Hepatocyte (in vitro differentiated cells): ENCODE results near the gene TUBB3. TPM values are rescaled to one million over a fixed set of nuclear protein-coding genes. Genes with fewer than 3 reads are reported as not detected.
"Not testable (repeated sequence)": the region's sequence is repeated elsewhere in the genome, so short reads cannot be mapped to it uniquely, and the experiment has no call there.

ENCODE experiments used
- DNase-seq: peaks from one replicate; pipeline ENCODE4 v3.0.0-alpha.2; 2016; ENCODE audit warnings: low spot score
- H2AFZ ChIP-seq: fragments of 200-600 bp; sonication (generic); 2 replicates; pipeline ENCODE4 v1.6.0; 2016; ENCODE audit warnings: antibody characterized with exemption, mild to moderate bottlenecking
- H3K27ac ChIP-seq: fragments of 200-600 bp; sonication (generic); 2 replicates; pipeline ENCODE4 v1.5.1; 2016; ENCODE audit warnings: mild to moderate bottlenecking
- H3K27me3 ChIP-seq: fragments of 200-600 bp; sonication (generic); 2 replicates; pipeline ENCODE4 v1.6.1; 2016
- H3K36me3 ChIP-seq: fragments of 200-600 bp; sonication (generic); replicated peaks from 2 replicates; pipeline ENCODE4 v1.5.1; 2016; ENCODE audit warnings: low read depth; ENCODE audit not compliant: insufficient read depth
- H3K4me1 ChIP-seq: fragments of 200-600 bp; sonication (generic); 2 replicates; pipeline ENCODE4 v1.5.1; 2016; ENCODE audit warnings: mild to moderate bottlenecking, moderate library complexity; ENCODE audit not compliant: insufficient read depth
- H3K4me2 ChIP-seq: fragments of 200-600 bp; sonication (generic); 2 replicates; pipeline ENCODE4 v1.6.0; 2016
- H3K4me3 ChIP-seq: fragments of 200-600 bp; sonication (generic); 2 replicates; pipeline ENCODE4 v1.5.1; 2016; ENCODE audit warnings: mild to moderate bottlenecking
- H3K79me2 ChIP-seq: fragments of 200-600 bp; sonication (generic); 2 replicates; pipeline ENCODE4 v1.6.0; 2017; ENCODE audit warnings: mild to moderate bottlenecking
- H3K9me2 ChIP-seq: fragments of 200-600 bp; sonication (generic); replicated peaks from 2 replicates; pipeline ENCODE4 v1.6.0; 2017; ENCODE audit warnings: mild to moderate bottlenecking; ENCODE audit not compliant: insufficient read depth
- H3K9me3 ChIP-seq: fragments of 200-600 bp; sonication (generic); 2 replicates; pipeline ENCODE4 v1.5.1; 2016; ENCODE audit warnings: low read depth, mild to moderate bottlenecking
- H4K20me1 ChIP-seq: fragments of 200-600 bp; sonication (generic); 2 replicates; pipeline ENCODE4 v1.6.0; 2016; ENCODE audit warnings: mild to moderate bottlenecking; ENCODE audit not compliant: insufficient read depth, poor library complexity, severe bottlenecking
- EZH2 ChIP-seq: fragments of 200-600 bp; sonication (generic); IDR thresholded peaks from 2 replicates; pipeline ENCODE4 v1.6.1; 2016; ENCODE audit warnings: antibody characterized with exemption, mild to moderate bottlenecking, borderline replicate concordance
- EZH2phosphoT487 ChIP-seq: fragments of 200-600 bp; sonication (generic); IDR thresholded peaks from one replicate; pipeline ENCODE4 v1.6.1; 2018; ENCODE audit warnings: antibody characterized with exemption, mild to moderate bottlenecking, low read depth, moderate library complexity; ENCODE audit not compliant: unreplicated experiment, severe bottlenecking
- WGBS: methylation state at CpG from one replicate; pipeline ENCODE4 v1.1.6; 2016; ENCODE audit warnings: low lambda C conversion rate; ENCODE audit errors: missing lambda C conversion rate; 5-methylcytosine and 5-hydroxymethylcytosine counted together
- polyA plus RNA-seq: library from polyadenylated mRNA; unstranded; fragments of >200 nt; fragmentation: Nextera tagmentation; extraction: Ambion mirVana; gene quantifications from 2 replicates; pipeline ENCODE4 v1.2.1, GENCODE V29; 2016
- total RNA-seq: library from RNA; depleted of rRNA; stranded (reverse); fragments of >200 nt; gene quantifications from 2 replicates; pipeline ENCODE4 v1.2.3, GENCODE V29; 2014
- TF ChIP-seq, protein P1 (sequence below): fragments of 200-600 bp; sonication (generic); IDR thresholded peaks from 2 replicates; pipeline ENCODE4 v1.5.1; 2016; ENCODE audit warnings: antibody characterized with exemption, mild to moderate bottlenecking; ENCODE audit not compliant: poor library complexity

The TUBB3 gene
- total and polyA plus RNA-seq, 2 experiments from 2014 or later, result 69.3 to 87.2 TPM

GRCh38 chr16:89966756-89967155 lies 43.6 kb downstream of the TUBB3 start:
- Histone ChIP-seq H3K9me3 (peaks cover 10% of the 10 kb centered on the region), H3K36me3 (no peaks in the 10 kb centered on the region), H3K4me1 (peaks cover 5% of the 10 kb centered on the region), H2AFZ (no peak overlapping the region), H3K79me2 (peaks cover 10% of the 10 kb centered on the region), H3K4me2 (no peak overlapping the region), H3K9me2 (no peaks in the 10 kb centered on the region), H3K27me3 (no peaks in the 10 kb centered on the region), H3K4me3 (no peak overlapping the region), H3K27ac (no peak overlapping the region), H4K20me1 (no peaks in the 10 kb centered on the region)
- WGBS, result 90% methylated on average over 9 of the region's 9 CpGs
- TF ChIP-seq EZH2phosphoT487, result no peak
- TF ChIP-seq EZH2, result no peak
- TF ChIP-seq, protein P1, sequence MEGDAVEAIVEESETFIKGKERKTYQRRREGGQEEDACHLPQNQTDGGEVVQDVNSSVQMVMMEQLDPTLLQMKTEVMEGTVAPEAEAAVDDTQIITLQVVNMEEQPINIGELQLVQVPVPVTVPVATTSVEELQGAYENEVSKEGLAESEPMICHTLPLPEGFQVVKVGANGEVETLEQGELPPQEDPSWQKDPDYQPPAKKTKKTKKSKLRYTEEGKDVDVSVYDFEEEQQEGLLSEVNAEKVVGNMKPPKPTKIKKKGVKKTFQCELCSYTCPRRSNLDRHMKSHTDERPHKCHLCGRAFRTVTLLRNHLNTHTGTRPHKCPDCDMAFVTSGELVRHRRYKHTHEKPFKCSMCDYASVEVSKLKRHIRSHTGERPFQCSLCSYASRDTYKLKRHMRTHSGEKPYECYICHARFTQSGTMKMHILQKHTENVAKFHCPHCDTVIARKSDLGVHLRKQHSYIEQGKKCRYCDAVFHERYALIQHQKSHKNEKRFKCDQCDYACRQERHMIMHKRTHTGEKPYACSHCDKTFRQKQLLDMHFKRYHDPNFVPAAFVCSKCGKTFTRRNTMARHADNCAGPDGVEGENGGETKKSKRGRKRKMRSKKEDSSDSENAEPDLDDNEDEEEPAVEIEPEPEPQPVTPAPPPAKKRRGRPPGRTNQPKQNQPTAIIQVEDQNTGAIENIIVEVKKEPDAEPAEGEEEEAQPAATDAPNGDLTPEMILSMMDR, result no peak
- no peak for DNase-seq

DNA sequence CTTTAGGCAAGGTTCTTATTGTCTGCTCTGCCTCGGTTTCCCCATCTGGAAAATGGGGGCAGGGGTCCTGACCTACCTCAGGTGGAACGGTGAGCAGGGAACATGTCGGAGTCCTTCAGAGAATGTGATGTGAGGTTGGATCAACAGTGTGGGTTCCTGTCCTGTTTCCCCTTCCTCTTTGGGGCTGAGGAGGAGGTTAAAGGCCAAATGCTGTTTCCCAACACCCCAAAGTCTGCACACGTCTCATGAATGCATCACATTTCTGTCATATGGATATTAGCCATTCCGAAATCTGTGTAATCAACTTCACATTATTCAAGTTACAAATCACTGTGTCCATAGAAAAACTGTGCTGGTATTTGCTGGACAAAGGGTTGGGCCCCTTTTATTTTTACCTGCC lies 44.3 kb downstream of the TUBB3 start:
- H3K79me2 ChIP-seq, result peaks cover 14% of the 10 kb centered on the region
- 97% methylated on average over 5 of the region's 5 CpGs for WGBS
- not testable (repeated sequence) for H3K9me2 ChIP-seq, H3K4me3 ChIP-seq, H3K27ac ChIP-seq, H2AFZ ChIP-seq, H3K4me2 ChIP-seq, H3K36me3 ChIP-seq, H4K20me1 ChIP-seq, DNase-seq, H3K4me1 ChIP-seq, H3K27me3 ChIP-seq
- peaks cover 11% of the 10 kb centered on the region for H3K9me3 ChIP-seq

GRCh38 chr16:89968074-89968473 lies 44.9 kb downstream of the TUBB3 start:
- not testable (repeated sequence) for H3K36me3 ChIP-seq, H2AFZ ChIP-seq, H3K4me2 ChIP-seq, H3K4me3 ChIP-seq, DNase-seq, H4K20me1 ChIP-seq, H3K9me2 ChIP-seq, H3K27ac ChIP-seq, H3K27me3 ChIP-seq, H3K4me1 ChIP-seq
- WGBS, result 97% methylated on average over 11 of the region's 11 CpGs
- Histone ChIP-seq H3K79me2 (peaks cover 18% of the 10 kb centered on the region), H3K9me3 (peaks cover 11% of the 10 kb centered on the region)

DNA sequence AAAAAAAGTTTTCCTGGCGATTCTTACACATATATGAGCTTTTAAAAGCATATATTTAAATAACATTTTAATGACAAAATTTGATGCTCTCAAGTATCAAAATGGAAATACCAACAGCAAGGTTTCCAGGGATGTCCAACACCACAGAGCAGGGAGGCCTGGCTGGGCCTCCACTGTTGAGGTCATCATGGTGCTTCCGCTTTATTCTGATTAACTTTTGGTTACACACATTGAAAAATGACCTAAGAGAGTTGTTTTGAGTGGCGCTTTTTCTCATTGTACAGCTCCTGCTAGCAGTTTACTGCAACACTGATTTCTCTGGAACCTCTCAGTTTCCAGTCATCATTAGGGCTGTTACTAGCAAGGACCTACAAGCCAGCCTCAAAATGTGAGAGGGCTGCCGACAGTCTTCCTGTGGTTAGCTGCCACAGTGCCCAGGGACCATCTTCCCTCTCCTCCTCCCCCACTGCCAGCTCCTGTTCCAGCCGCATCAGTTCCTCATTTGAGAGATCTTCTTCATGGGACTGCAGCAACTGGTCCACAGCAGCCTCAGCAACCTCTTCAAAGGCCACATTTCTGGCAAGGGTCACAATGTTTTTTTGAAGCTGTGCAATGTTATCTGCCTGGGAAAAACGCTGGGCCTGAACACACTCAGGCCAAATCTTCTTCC lies 46.7 kb downstream of the TUBB3 start:
- DNase-seq, result no peak
- Histone ChIP-seq H3K4me3 (no peak overlapping the region), H2AFZ (no peak overlapping the region), H3K36me3 (no peaks in the 10 kb centered on the region), H4K20me1 (no peaks in the 10 kb centered on the region), H3K27ac (no peak overlapping the region), H3K4me1 (peaks cover 9% of the 10 kb centered on the region), H3K9me2 (no peaks in the 10 kb centered on the region), H3K9me3 (peaks cover 11% of the 10 kb centered on the region), H3K4me2 (no peak overlapping the region), H3K79me2 (peaks cover 36% of the 10 kb centered on the region), H3K27me3 (no peaks in the 10 kb centered on the region)
- WGBS, result 98% methylated on average over 6 of the region's 6 CpGs
- TF ChIP-seq EZH2phosphoT487 (no peak), EZH2 (no peak)

GRCh38 chr16:89971495-89972243 lies 48.5 kb downstream of the TUBB3 start:
- Histone ChIP-seq H3K4me1 (peaks cover 9% of the 10 kb centered on the region), H3K9me3 (peaks cover 11% of the 10 kb centered on the region), H3K4me3 (peak overlapping the region; percentile 80), H3K9me2 (no peaks in the 10 kb centered on the region), H3K27me3 (no peaks in the 10 kb centered on the region), H3K79me2 (peaks cover 53% of the 10 kb centered on the region), H3K4me2 (peak overlapping the region; percentile 97), H4K20me1 (no peaks in the 10 kb centered on the region), H3K27ac (peak overlapping the region; percentile 98), H3K36me3 (no peaks in the 10 kb centered on the region), H2AFZ (peak overlapping the region; percentile 100)
- TF ChIP-seq EZH2phosphoT487 (no peak), EZH2 (no peak)
- TF ChIP-seq, protein P1, result no peak
- no peak for DNase-seq
- 80% methylated on average over 42 of the region's 42 CpGs for WGBS
